Measurements from ENCODE around the gene FADS3. TPM values are rescaled to one million over a fixed set of nuclear protein-coding genes. Genes with fewer than 3 reads are reported as not detected.

FADS3 gene
- total and polyA plus RNA-seq, 2 of the 13 experiments (the other 11 are each of a cell fraction or from before 2014, with no cell fraction given) = 13.4 to 23.2 TPM

DNA sequence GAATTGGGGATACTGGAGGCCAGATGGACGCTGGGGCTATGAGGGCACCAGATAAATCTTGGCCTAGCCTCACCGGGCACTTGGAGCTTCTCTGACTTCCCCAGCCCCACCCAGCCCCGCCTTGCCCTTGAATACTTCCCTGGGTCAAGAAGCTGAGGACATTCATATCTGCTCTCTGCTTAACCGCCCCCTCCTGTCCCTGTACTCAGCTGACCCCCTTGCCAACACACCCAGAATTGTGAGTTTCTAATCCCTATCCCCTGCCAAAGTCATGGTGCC, 22.0 kb downstream of the FADS3 start:
- Histone ChIP-seq H3K4me3 (replicated peaks in 1 of 3; ENCODE audit: insufficient read depth in 1 of 3, low read depth in 2 of 3, low read length in 3 of 3) (no peak overlapping the region), H3K27ac (ENCODE audit: extremely low read length, insufficient read depth, low read length) (no peak overlapping the region), H3K79me2 (ENCODE audit: insufficient read depth, low read length) (no peaks in the 10 kb centered on the region), H3K36me3 (replicated peaks in 1 of 2; ENCODE audit: control insufficient read depth in 1 of 2, insufficient read depth in 2 of 2, low read length in 2 of 2) (peaks cover 0 to 9% of the 10 kb centered on the region in 2 experiments; a peak in 2 of 5 replicates), H3K27me3 (ENCODE audit: control insufficient read depth in 1 of 2, insufficient read depth in 2 of 2, low read length in 2 of 2) (peaks cover 0 to 6% of the 10 kb centered on the region in 2 experiments; a peak in 1 of 5 replicates), H3K4me1 (ENCODE audit: insufficient read depth, low read length) (peaks cover 26% of the 10 kb centered on the region), H2AFZ (ENCODE audit: low read length) (no peak overlapping the region), H4K20me1 (ENCODE audit: insufficient read depth, low read length) (no peaks in the 10 kb centered on the region), H3K9me3 (ENCODE audit: low read length) (no peaks in the 10 kb centered on the region), H3K9ac (ENCODE audit: insufficient read depth, low read depth, low read length) (no peak overlapping the region), H3K4me2 (ENCODE audit: low read depth, low read length) (0 out of 2 replicates have a peak overlapping the region, but pooled peaks have one; percentile 81)
- no peak for FAIRE-seq
- WGBS (ENCODE audit: low lambda C conversion rate) = 100% methylated on average over 1 of the region's 4 CpGs
- in situ Hi-C loops (cut with HindIII; ENCODE audit: extremely low pct_ligation_motif_present, low pct_unique_long_range_greater_than_20kb) (no loop called here), intact Hi-C loops (cut with micrococcal nuclease; ENCODE audit: unreplicated experiment) (no loop called here)
- ChIA-PET POLR2A (no interaction called here), CTCF (ENCODE audit: low intra/inter-chr PET ratio, low total read pairs) (no interaction called here)
- DNase-seq (ENCODE audit: low spot score) = no peak
- TF ChIP-seq, protein P1, sequence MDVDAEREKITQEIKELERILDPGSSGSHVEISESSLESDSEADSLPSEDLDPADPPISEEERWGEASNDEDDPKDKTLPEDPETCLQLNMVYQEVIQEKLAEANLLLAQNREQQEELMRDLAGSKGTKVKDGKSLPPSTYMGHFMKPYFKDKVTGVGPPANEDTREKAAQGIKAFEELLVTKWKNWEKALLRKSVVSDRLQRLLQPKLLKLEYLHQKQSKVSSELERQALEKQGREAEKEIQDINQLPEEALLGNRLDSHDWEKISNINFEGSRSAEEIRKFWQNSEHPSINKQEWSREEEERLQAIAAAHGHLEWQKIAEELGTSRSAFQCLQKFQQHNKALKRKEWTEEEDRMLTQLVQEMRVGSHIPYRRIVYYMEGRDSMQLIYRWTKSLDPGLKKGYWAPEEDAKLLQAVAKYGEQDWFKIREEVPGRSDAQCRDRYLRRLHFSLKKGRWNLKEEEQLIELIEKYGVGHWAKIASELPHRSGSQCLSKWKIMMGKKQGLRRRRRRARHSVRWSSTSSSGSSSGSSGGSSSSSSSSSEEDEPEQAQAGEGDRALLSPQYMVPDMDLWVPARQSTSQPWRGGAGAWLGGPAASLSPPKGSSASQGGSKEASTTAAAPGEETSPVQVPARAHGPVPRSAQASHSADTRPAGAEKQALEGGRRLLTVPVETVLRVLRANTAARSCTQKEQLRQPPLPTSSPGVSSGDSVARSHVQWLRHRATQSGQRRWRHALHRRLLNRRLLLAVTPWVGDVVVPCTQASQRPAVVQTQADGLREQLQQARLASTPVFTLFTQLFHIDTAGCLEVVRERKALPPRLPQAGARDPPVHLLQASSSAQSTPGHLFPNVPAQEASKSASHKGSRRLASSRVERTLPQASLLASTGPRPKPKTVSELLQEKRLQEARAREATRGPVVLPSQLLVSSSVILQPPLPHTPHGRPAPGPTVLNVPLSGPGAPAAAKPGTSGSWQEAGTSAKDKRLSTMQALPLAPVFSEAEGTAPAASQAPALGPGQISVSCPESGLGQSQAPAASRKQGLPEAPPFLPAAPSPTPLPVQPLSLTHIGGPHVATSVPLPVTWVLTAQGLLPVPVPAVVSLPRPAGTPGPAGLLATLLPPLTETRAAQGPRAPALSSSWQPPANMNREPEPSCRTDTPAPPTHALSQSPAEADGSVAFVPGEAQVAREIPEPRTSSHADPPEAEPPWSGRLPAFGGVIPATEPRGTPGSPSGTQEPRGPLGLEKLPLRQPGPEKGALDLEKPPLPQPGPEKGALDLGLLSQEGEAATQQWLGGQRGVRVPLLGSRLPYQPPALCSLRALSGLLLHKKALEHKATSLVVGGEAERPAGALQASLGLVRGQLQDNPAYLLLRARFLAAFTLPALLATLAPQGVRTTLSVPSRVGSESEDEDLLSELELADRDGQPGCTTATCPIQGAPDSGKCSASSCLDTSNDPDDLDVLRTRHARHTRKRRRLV (CRISPR knock-in tag; IDR thresholded peaks at IDR 0.05) = no peak
- no peak for TF ChIP-seq TOE1 (CRISPR knock-in tag; IDR thresholded peaks at IDR 0.05)
- no peak for TF ChIP-seq JUNB (CRISPR knock-in tag; IDR thresholded peaks at IDR 0.05; ENCODE audit: borderline replicate concordance)
- no peak for TF ChIP-seq STAT5B (CRISPR knock-in tag; IDR thresholded peaks at IDR 0.05)
- no peak for TF ChIP-seq EED (CRISPR knock-in tag; IDR thresholded peaks at IDR 0.05)
- TF ChIP-seq, protein P2, sequence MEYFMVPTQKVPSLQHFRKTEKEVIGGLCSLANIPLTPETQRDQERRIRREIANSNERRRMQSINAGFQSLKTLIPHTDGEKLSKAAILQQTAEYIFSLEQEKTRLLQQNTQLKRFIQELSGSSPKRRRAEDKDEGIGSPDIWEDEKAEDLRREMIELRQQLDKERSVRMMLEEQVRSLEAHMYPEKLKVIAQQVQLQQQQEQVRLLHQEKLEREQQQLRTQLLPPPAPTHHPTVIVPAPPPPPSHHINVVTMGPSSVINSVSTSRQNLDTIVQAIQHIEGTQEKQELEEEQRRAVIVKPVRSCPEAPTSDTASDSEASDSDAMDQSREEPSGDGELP (IDR thresholded peaks at IDR 0.05; ENCODE audit: borderline replicate concordance, low read depth) = no peak
- no peak for TF ChIP-seq HIVEP1 (CRISPR knock-in tag; IDR thresholded peaks at IDR 0.05)
- BruUV-seq (replicated peaks) = no TSS peak
- no peak for ATAC-seq
